ENCODE measurements around the gene ARGLU1.

Gene ARGLU1

DNA sequence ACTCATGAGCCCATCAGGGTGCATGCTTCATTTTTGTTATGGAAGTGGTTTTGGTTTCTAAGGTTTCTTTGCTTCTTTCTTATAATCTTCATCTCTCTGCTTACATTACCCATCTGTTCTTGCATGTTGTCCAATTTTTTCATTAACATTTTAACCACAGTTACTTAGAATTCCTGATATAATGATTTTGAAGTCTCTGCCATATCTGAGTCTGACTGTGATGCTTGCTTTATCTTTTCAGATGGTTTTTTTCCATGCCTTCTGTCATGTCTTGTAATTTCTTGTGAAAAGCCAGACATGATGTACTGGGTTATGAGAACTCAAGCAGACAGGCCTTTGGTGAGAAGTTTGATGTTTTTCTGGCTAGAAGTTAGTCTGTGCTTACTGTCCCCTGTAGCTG is 8.0 kb upstream of the ARGLU1 start:
- in situ Hi-C loops (cut with MboI; ENCODE audit: low sequenced_read_pairs, unreplicated experiment) = no loop called here

DNA sequence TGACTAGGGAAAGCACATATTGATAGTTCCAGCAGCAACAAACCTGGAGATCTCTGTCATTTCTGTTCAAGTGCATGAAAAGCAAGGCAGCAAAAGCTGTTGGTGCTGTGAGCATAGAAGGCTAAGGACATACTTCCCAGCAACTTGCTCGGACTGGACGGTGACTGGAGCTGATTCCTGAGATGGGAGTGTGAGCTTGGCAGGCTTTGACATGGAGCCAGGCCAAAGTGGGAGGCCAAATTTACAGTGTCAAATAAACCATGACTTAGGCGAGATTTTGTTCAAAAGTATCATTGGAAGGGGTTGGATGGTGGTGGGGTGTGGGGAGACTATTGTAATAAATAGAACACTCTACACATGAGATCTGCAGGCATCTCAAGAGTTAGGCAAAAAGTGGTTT is 5.9 kb upstream of the ARGLU1 start:
- DNase-seq (ENCODE audit: low spot score) = no peak
- in situ Hi-C loops (cut with MboI; ENCODE audit: low sequenced_read_pairs, unreplicated experiment) = no loop called here
- no peak for TF ChIP-seq CTCF (IDR thresholded peaks at IDR 0.05; ENCODE audit: borderline replicate concordance, control extremely low read depth, extremely low read depth, insufficient read depth, missing control alignments)

More for the DNA sequence above, 8.0 kb upstream of the ARGLU1 start:
- TF ChIP-seq CTCF (IDR thresholded peaks at IDR 0.05; ENCODE audit: borderline replicate concordance, control extremely low read depth, extremely low read depth, insufficient read depth, missing control alignments) = no peak
- DNase-seq (ENCODE audit: low spot score) = no peak

DNA sequence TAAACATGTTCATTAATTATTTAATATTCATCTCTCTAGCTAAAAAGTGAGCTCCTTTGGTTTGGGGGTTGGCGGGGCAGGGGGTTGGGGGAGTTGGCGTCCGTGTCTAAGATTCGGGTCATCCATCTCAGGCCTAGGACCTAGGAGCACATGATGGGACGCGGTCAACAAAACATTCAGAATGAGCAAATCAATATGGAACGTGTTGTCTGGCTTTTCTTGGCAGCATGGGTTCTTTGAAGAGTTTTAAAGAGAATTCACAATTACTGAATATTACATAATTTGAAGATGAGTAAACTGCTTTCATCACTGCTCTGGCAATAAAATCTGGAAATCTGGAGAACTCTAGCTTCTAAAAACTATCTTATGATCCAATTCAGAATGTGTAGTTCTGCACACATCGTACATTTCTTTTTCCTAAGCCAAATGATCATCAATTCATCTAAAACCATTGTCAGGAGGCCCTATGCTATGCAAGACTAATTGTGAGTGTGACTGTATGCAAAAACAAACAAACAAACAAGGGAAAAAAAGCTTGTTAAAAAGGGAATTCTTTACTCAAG is 5.4 kb upstream of the ARGLU1 start:
- DNase-seq (ENCODE audit: low spot score) = no peak
- TF ChIP-seq CTCF (IDR thresholded peaks at IDR 0.05; ENCODE audit: borderline replicate concordance, control extremely low read depth, extremely low read depth, insufficient read depth, missing control alignments) = no peak
- in situ Hi-C loops (cut with MboI; ENCODE audit: low sequenced_read_pairs, unreplicated experiment) = no loop called here

GRCh38 chr13:106570299-106570852 is 2.4 kb upstream of the ARGLU1 start:
- in situ Hi-C loops (cut with MboI; ENCODE audit: low sequenced_read_pairs, unreplicated experiment) = no loop called here
- no peak for DNase-seq (ENCODE audit: low spot score)
- no peak for TF ChIP-seq CTCF (IDR thresholded peaks at IDR 0.05; ENCODE audit: borderline replicate concordance, control extremely low read depth, extremely low read depth, insufficient read depth, missing control alignments)

DNA sequence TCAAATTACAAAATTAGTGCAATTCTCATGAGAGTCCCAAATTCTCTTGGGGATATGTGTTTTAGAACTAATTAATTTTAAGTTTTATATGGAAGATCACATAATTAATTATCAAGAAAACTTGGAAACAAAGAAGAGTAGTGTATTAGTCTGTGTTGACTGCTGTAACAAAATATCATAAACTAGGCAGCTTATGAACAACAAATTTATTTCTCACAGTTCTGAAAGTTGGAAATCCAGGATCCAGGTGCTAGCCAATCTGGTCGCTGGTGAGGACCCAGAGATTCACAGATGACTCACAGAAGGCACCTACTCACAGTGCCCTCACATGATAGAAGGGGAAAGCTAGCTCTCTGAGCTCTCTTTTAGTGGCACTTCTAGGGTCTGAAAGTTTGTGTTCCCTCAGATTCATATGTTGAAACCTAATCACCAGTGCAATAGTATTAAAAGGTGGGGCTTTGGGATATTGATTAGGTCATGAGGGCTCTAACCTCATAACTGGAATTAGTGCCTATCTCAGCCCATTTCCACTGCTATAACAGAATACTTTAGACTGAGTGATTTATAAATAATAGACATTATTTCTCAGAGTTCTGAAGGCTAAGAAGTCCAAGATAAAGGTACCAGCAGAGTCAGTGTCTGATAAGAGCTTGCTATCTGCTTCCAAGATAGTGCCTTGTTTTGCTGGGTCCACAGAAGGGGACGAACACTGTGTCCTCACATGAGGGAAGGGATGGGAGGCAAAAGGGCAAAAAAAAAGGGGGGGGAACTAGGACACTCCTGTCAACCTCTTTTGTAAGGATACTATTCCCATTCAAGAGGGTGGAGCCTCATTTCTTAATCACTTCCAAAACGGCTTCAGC is 1.5 kb upstream of the ARGLU1 start:
- no peak for TF ChIP-seq CTCF (IDR thresholded peaks at IDR 0.05; ENCODE audit: borderline replicate concordance, control extremely low read depth, extremely low read depth, insufficient read depth, missing control alignments)
- in situ Hi-C loops (cut with MboI; ENCODE audit: low sequenced_read_pairs, unreplicated experiment) = no loop called here
- DNase-seq (ENCODE audit: low spot score) = no peak

DNA sequence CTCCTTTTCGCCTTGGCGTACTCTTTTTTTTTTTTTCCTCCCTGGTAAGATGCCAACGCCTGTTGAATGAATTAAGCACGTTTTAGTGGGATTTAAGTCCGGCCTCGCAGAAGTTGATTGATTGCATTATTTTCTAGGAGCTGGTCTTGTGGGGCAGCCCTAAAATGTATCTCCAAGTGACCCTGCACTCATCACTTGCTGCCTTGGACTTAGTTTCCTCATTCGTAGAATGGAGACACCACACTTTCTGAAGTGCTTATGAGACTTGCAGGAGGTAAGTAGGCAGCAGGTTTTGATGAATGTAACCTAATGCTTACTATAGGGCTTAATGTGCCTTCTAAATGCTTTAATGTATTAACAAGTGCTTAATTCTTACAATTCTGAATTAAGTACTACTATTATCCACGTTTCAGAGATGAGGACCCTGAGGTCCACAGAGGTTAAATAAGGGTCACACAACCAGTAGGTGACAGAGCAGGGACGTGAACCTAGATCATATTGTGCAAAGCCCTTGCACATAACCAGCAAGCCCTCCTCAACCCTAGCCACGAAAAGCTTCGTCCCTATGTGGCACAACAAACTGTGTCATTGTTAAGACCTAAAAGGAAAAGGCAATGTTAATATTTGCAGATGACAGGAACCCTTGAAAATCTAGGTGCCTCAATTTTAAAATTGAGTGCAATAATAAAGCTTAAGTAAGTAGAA is 514 bp upstream of the ARGLU1 start:
- in situ Hi-C loops (cut with MboI; ENCODE audit: low sequenced_read_pairs, unreplicated experiment) = no loop called here
- no peak for TF ChIP-seq CTCF (IDR thresholded peaks at IDR 0.05; ENCODE audit: borderline replicate concordance, control extremely low read depth, extremely low read depth, insufficient read depth, missing control alignments)
- no peak for DNase-seq (ENCODE audit: low spot score)
